HG03457 (cell line): ENCODE data around the gene BNIP2.
"Not testable (repeated sequence)": the region's sequence is repeated elsewhere in the genome, so short reads cannot be mapped to it uniquely, and the experiment has no call there.

Experiments
- ATAC-seq: cut with Tn5 transposase; IDR thresholded peaks from one replicate; pipeline ENCODE4 v1.9.1; 2021; ENCODE audit warnings: moderate number of reproducible peaks; ENCODE audit not compliant: unreplicated experiment

Gene BNIP2

GRCh38 chr15:59642351-59642750 lies 46.8 kb downstream of the BNIP2 start:
- no peak for ATAC-seq

GRCh38 chr15:59637507-59637906 lies 51.6 kb downstream of the BNIP2 start:
- ATAC-seq: not testable (repeated sequence)

- ATAC-seq: no peak
These were observed 52.9 kb downstream of the BNIP2 start for GRCh38 chr15:59636184-59636583.

- ATAC-seq: no peak
These were observed 56.4 kb downstream of the BNIP2 start for GRCh38 chr15:59632714-59633113.

GRCh38 chr15:59622289-59622688 lies 66.8 kb downstream of the BNIP2 start:
- no peak for ATAC-seq

- ATAC-seq: no peak
These were observed 70.7 kb downstream of the BNIP2 start for GRCh38 chr15:59618406-59618805.

GRCh38 chr15:59616379-59616778 lies 72.7 kb downstream of the BNIP2 start:
- no peak for ATAC-seq

- ATAC-seq: no peak
These were observed 73.5 kb downstream of the BNIP2 start for GRCh38 chr15:59615661-59616060.

GRCh38 chr15:59614153-59614552 lies 75.0 kb downstream of the BNIP2 start:
- no peak for ATAC-seq

- no peak for ATAC-seq
These were observed 77.6 kb downstream of the BNIP2 start, which contains the start of gene GCNT3 for GRCh38 chr15:59611276-59612260. Gene GCNT3 (plus strand): TSS chr15:59611783. CDS start chr15:59618239, 6,456 bp downstream.

- ATAC-seq: no peak
These were observed 79.1 kb downstream of the BNIP2 start for GRCh38 chr15:59609730-59610712.
